Thymus (tissue), 11 donors: ENCODE data around the gene TMEM151A. TPM values are rescaled to one million over a fixed set of nuclear protein-coding genes. Genes with fewer than 3 reads are reported as not detected.

Source experiments
- DNase-seq, 9 donors: peaks; one replicate each; pipeline ENCODE4 v3.0.0-alpha.2; 2013; ENCODE audit warnings: low spot score in 9 of 9, low read depth in 6 of 9, missing footprints in 1 of 9
- H3K27ac ChIP-seq, 2 donors: one replicate each; pipeline ENCODE4 v1.5.1; 2013; ENCODE audit warnings: control low read depth in 1 of 2, low read depth in 1 of 2, low read length in 1 of 2, mild to moderate bottlenecking in 1 of 2, moderate library complexity in 1 of 2
- H3K27me3 ChIP-seq, 2 donors: one replicate each; pipeline ENCODE4 v1.5.1; 2013; ENCODE audit warnings: low read length in 1 of 2; ENCODE audit not compliant: control insufficient read depth in 2 of 2, insufficient read depth in 1 of 2
- H3K36me3 ChIP-seq, 2 donors: one replicate each; pipeline ENCODE4 v1.5.1; 2013; ENCODE audit warnings: low read length in 1 of 2, mild to moderate bottlenecking in 1 of 2, moderate library complexity in 1 of 2; ENCODE audit not compliant: control insufficient read depth in 2 of 2, insufficient read depth in 2 of 2
- H3K4me1 ChIP-seq, 2 donors: one replicate each; pipeline ENCODE4 v1.5.1; 2013; ENCODE audit warnings: low read length in 2 of 2; ENCODE audit not compliant: control insufficient read depth in 2 of 2, insufficient read depth in 2 of 2
- H3K4me3 ChIP-seq, 2 donors: one replicate each; pipeline ENCODE4 v1.5.1; 2013; ENCODE audit warnings: low read length in 2 of 2, control low read depth in 1 of 2, mild to moderate bottlenecking in 1 of 2
- H3K9me3 ChIP-seq, 2 donors: one replicate each; pipeline ENCODE4 v1.5.1; 2013; ENCODE audit warnings: low read length in 1 of 2, mild to moderate bottlenecking in 1 of 2; ENCODE audit not compliant: control insufficient read depth in 2 of 2, insufficient read depth in 1 of 2
- WGBS: extraction: QIAGEN DNeasy Blood & Tissue Kit; methylation state at CpG from one replicate; pipeline ENCODE4 v1.1.7; 2013; 5-methylcytosine and 5-hydroxymethylcytosine counted together
- polyA plus RNA-seq: library from polyadenylated mRNA; stranded (reverse); fragments of 200-250 nt; gene quantifications from one replicate; pipeline ENCODE4 v1.2.3, GENCODE V29; 2013
- total RNA-seq: library from RNA; stranded (reverse); fragments of 120-200 nt; gene quantifications from one replicate; pipeline ENCODE4 v1.2.4, GENCODE V29; 2013
- donor health status: healthy.

The TMEM151A gene
- total and polyA plus RNA-seq, 2 donors = 0.02 TPM; not detected in 1

GRCh38 chr11:66258473-66258893, 33.2 kb upstream of the TMEM151A start:
- peak overlapping the region; percentile 97 to 99 for H3K27ac ChIP-seq
- H3K27me3 ChIP-seq = no peaks in the 10 kb centered on the region

GRCh38 chr11:66259225-66259624, 32.5 kb upstream of the TMEM151A start:
- no peak for DNase-seq
- Histone ChIP-seq H3K36me3 (peaks cover 50 to 55% of the 10 kb centered on the region in 2 donors), H3K4me3 (no peak overlapping the region), H3K27me3 (no peaks in the 10 kb centered on the region), H3K9me3 (no peaks in the 10 kb centered on the region), H3K27ac (no peak overlapping the region), H3K4me1 (peaks cover 21 to 51% of the 10 kb centered on the region in 2 donors)
- WGBS = over 99% methylated on average over 2 of the region's 2 CpGs

More at GRCh38 chr11:66258473-66258893, 33.2 kb upstream of the TMEM151A start:
- peaks cover 43 to 47% of the 10 kb centered on the region in 2 donors for H3K36me3 ChIP-seq
- H3K4me3 ChIP-seq = peak overlapping the region; percentile 95 to 97
- no peaks in the 10 kb centered on the region for H3K9me3 ChIP-seq
- peaks cover 21 to 57% of the 10 kb centered on the region in 2 donors for H3K4me1 ChIP-seq
- 10% methylated on average over 28 of the region's 28 CpGs for WGBS
- no peak for DNase-seq

- Histone ChIP-seq H3K27ac (no peak overlapping the region), H3K4me1 (peaks cover 21 to 44% of the 10 kb centered on the region in 2 donors), H3K36me3 (peaks cover 57 to 62% of the 10 kb centered on the region in 2 donors), H3K27me3 (no peaks in the 10 kb centered on the region), H3K9me3 (no peaks in the 10 kb centered on the region), H3K4me3 (no peak overlapping the region)
- no peak for DNase-seq
- 97% methylated on average over 4 of the region's 4 CpGs for WGBS
Measured at GRCh38 chr11:66259956-66260355, 31.7 kb upstream of the TMEM151A start.

- peaks cover 74 to 78% of the 10 kb centered on the region in 2 donors for H3K36me3 ChIP-seq
- peaks cover 9 to 28% of the 10 kb centered on the region in 2 donors for H3K4me1 ChIP-seq
- DNase-seq = no peak
- no peak overlapping the region for H3K27ac ChIP-seq
- WGBS = 98% methylated on average over 16 of the region's 16 CpGs
- H3K27me3 ChIP-seq = no peaks in the 10 kb centered on the region
- no peaks in the 10 kb centered on the region for H3K9me3 ChIP-seq
- H3K4me3 ChIP-seq = no peak overlapping the region
Measured at GRCh38 chr11:66261578-66261977, 30.1 kb upstream of the TMEM151A start.

GRCh38 chr11:66262191-66262590, 29.5 kb upstream of the TMEM151A start:
- peaks cover 79 to 84% of the 10 kb centered on the region in 2 donors for H3K36me3 ChIP-seq
- no peak overlapping the region for H3K4me3 ChIP-seq
- no peak overlapping the region for H3K27ac ChIP-seq
- peaks cover 11 to 28% of the 10 kb centered on the region in 2 donors for H3K4me1 ChIP-seq
- H3K9me3 ChIP-seq = no peaks in the 10 kb centered on the region
- DNase-seq = no peak
- WGBS = over 99% methylated on average over 5 of the region's 5 CpGs
- no peaks in the 10 kb centered on the region for H3K27me3 ChIP-seq

GRCh38 chr11:66262696-66263095, 29.0 kb upstream of the TMEM151A start:
- peaks cover 13 to 30% of the 10 kb centered on the region in 2 donors for H3K4me1 ChIP-seq
- H3K27me3 ChIP-seq = no peaks in the 10 kb centered on the region
- 98% methylated on average over 12 of the region's 12 CpGs for WGBS
- H3K4me3 ChIP-seq = no peak overlapping the region
- no peak overlapping the region for H3K27ac ChIP-seq
- no peaks in the 10 kb centered on the region for H3K9me3 ChIP-seq
- no peak for DNase-seq
- peaks cover 79 to 84% of the 10 kb centered on the region in 2 donors for H3K36me3 ChIP-seq

GRCh38 chr11:66263231-66263630, 28.5 kb upstream of the TMEM151A start:
- no peak for DNase-seq
- no peak overlapping the region for H3K27ac ChIP-seq
- H3K4me3 ChIP-seq = no peak overlapping the region
- peaks cover 13 to 36% of the 10 kb centered on the region in 2 donors for H3K4me1 ChIP-seq
- no peaks in the 10 kb centered on the region for H3K9me3 ChIP-seq
- peaks cover 79 to 84% of the 10 kb centered on the region in 2 donors for H3K36me3 ChIP-seq
- no peaks in the 10 kb centered on the region for H3K27me3 ChIP-seq
- 97% methylated on average over 4 of the region's 4 CpGs for WGBS

GRCh38 chr11:66263785-66264184, 27.9 kb upstream of the TMEM151A start:
- Histone ChIP-seq H3K27me3 (no peaks in the 10 kb centered on the region), H3K36me3 (peaks cover 79 to 81% of the 10 kb centered on the region in 2 donors), H3K9me3 (peaks cover 0 to 1% of the 10 kb centered on the region in 2 donors), H3K4me1 (peaks cover 11 to 31% of the 10 kb centered on the region in 2 donors), H3K4me3 (no peak overlapping the region), H3K27ac (no peak overlapping the region)
- DNase-seq = no peak
- WGBS = 98% methylated on average over 10 of the region's 10 CpGs

- peaks cover 7 to 30% of the 10 kb centered on the region in 2 donors for H3K4me1 ChIP-seq
- H3K4me3 ChIP-seq = no peak overlapping the region
- H3K9me3 ChIP-seq = peaks cover 0 to 4% of the 10 kb centered on the region in 2 donors
- WGBS = 98% methylated on average over 8 of the region's 8 CpGs
- DNase-seq = no peak
- no peak overlapping the region for H3K27ac ChIP-seq
- no peaks in the 10 kb centered on the region for H3K27me3 ChIP-seq
- H3K36me3 ChIP-seq = peaks cover 75 to 77% of the 10 kb centered on the region in 2 donors
Measured at GRCh38 chr11:66264383-66264782, 27.3 kb upstream of the TMEM151A start.
